ENCODE data around the gene CFAP46.

The CFAP46 gene

DNA sequence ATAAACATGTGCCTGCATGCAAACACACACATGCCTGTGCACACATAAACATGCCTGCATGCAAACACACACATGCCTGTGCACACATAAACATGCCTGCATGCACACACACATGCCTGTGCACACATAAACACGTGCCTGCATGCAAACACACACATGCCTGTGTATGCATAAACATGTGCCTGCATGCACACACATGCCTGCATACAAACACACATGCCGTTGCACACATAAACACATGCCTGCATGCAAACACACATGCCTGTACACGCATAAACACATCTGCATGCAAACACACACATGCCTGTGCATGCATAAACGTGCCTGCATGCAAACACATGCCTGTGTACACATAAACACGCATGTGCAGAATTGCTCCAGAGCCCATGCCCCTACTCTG lies 178.8 kb downstream of the CFAP46 start:
- Histone ChIP-seq H3K36me3 (ENCODE audit: control insufficient read depth in 5 of 5, insufficient read depth in 5 of 5, low read length in 5 of 5) (peaks cover 0 to 65% (median 38%) of the 10 kb centered on the region in 5 donors), H3K9me3 (ENCODE audit: control insufficient read depth in 5 of 5, low read length in 5 of 5) (no peaks in the 10 kb centered on the region), H3K9ac (ENCODE audit: low read length in 5 of 5) (no peak overlapping the region), H3K27me3 (ENCODE audit: control insufficient read depth in 5 of 5, insufficient read depth in 4 of 5, low read length in 5 of 5) (peaks cover 0 to 5% (median 0%) of the 10 kb centered on the region in 5 donors), H3K4me1 (ENCODE audit: control insufficient read depth in 5 of 5, insufficient read depth in 5 of 5, low read length in 5 of 5) (peaks cover 0 to 7% (median 0%) of the 10 kb centered on the region in 5 donors), H3K27ac (ENCODE audit: low read depth, low read length) (no peak overlapping the region), H3K4me3 (ENCODE audit: low read depth in 1 of 5, low read length in 5 of 5) (no peak overlapping the region)

DNA sequence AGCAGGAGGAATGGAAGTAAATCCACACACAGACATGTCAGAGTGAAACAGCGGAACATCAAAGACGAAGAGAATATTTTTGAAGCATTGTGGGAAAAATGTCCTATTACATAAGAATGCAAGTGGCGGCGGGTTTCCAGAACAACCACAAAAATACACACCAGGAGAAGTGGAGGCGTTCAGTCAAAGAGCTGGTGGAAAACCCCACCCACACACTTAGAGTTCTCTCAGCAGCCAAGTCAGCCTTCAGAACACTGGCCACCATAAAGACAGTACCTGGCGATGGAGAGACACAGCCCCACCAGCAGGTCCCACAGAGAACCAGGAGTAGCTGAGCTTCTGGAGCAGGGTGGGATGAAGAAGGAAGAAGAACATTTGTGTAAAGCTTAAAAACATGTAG lies 180.1 kb downstream of the CFAP46 start:
- Histone ChIP-seq H3K9ac (ENCODE audit: low read length in 5 of 5) (no peak overlapping the region), H3K4me3 (ENCODE audit: low read depth in 1 of 5, low read length in 5 of 5) (no peak overlapping the region), H3K36me3 (ENCODE audit: control insufficient read depth in 5 of 5, insufficient read depth in 5 of 5, low read length in 5 of 5) (peaks cover 0 to 62% (median 33%) of the 10 kb centered on the region in 5 donors), H3K4me1 (ENCODE audit: control insufficient read depth in 5 of 5, insufficient read depth in 5 of 5, low read length in 5 of 5) (no peaks in the 10 kb centered on the region), H3K27ac (ENCODE audit: low read depth, low read length) (no peak overlapping the region), H3K27me3 (ENCODE audit: control insufficient read depth in 5 of 5, insufficient read depth in 4 of 5, low read length in 5 of 5) (no peaks in the 10 kb centered on the region), H3K9me3 (ENCODE audit: control insufficient read depth in 5 of 5, low read length in 5 of 5) (no peaks in the 10 kb centered on the region)

DNA sequence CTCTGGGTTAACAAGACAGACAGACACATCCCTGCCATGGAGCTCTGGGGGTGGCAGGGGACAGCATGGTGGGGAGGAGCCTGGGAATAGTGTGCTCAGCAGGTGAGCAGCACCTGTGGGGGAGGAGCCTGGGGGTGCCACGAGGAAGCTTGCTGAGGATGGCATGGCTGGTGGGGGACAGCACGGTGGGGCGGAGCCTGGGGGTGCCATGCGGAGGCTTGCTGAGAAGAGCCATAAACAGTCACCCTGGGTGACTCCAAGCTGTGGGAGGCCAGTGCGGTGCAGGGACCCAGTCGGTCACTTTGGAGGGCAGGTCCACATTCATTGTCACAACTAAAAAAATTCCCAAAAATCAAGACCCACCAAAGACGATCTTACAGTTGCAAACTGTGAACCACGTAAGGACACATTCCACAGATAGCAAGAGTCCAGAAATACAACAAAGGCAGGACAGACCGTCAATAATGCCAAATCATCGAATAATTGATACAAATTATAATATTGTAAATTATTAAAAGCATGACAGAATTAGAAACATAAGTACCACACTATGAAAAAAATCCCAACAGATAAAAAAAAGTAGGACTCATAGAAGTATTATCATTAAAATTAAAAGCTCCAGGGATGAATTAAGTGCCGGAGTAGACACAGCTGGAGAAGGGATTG lies 180.8 kb downstream of the CFAP46 start:
- H3K9ac ChIP-seq (ENCODE audit: low read length in 5 of 5), result no peak overlapping the region
- H3K4me3 ChIP-seq (ENCODE audit: low read depth in 1 of 5, low read length in 5 of 5), result no peak overlapping the region
- no peaks in the 10 kb centered on the region for H3K4me1 ChIP-seq (ENCODE audit: control insufficient read depth in 5 of 5, insufficient read depth in 5 of 5, low read length in 5 of 5)
- H3K27me3 ChIP-seq (ENCODE audit: control insufficient read depth in 5 of 5, insufficient read depth in 4 of 5, low read length in 5 of 5), result no peaks in the 10 kb centered on the region
- H3K27ac ChIP-seq (ENCODE audit: low read depth, low read length), result no peak overlapping the region
- peaks cover 0 to 66% (median 33%) of the 10 kb centered on the region in 5 donors for H3K36me3 ChIP-seq (ENCODE audit: control insufficient read depth in 5 of 5, insufficient read depth in 5 of 5, low read length in 5 of 5)
- no peaks in the 10 kb centered on the region for H3K9me3 ChIP-seq (ENCODE audit: control insufficient read depth in 5 of 5, low read length in 5 of 5)

DNA sequence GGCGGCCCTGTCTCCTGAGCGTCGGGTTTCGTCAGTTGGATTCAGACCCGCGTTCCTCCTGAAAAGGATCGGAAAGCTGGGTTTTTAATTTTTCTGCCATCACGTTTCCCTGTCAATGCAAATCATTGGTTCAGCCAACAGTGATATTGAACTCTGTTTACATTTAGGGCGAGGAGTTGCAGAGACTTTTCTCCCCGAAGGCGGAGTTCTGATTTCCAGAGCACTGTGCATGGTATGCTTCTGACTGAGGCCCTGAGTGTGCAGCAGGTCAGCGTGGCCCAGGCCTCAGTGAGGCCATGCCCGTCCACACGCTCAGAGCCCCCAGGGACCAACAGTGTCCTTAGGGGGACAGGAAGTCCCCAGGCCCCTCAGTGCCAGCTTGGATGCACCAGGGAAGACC lies 183.5 kb downstream of the CFAP46 start:
- no peak overlapping the region for H3K9ac ChIP-seq (ENCODE audit: low read length in 5 of 5)
- H3K4me1 ChIP-seq (ENCODE audit: control insufficient read depth in 5 of 5, insufficient read depth in 5 of 5, low read length in 5 of 5), result no peaks in the 10 kb centered on the region
- peaks cover 0 to 4% (median 0%) of the 10 kb centered on the region in 5 donors for H3K9me3 ChIP-seq (ENCODE audit: control insufficient read depth in 5 of 5, low read length in 5 of 5)
- H3K27ac ChIP-seq (ENCODE audit: low read depth, low read length), result no peak overlapping the region
- H3K4me3 ChIP-seq (ENCODE audit: low read depth in 1 of 5, low read length in 5 of 5), result no peak overlapping the region
- H3K27me3 ChIP-seq (ENCODE audit: control insufficient read depth in 5 of 5, insufficient read depth in 4 of 5, low read length in 5 of 5), result no peaks in the 10 kb centered on the region
- H3K36me3 ChIP-seq (ENCODE audit: control insufficient read depth in 5 of 5, insufficient read depth in 5 of 5, low read length in 5 of 5), result peaks cover 0 to 77% (median 43%) of the 10 kb centered on the region in 5 donors

Measured in subcutaneous abdominal adipose tissue (tissue), 5 donors.